DND-41 (cell line): ENCODE measurements around the gene NUDT8.

ENCODE experiments used
- ATAC-seq: fragments of 200-7000 bp; cut with Tn5 transposase; 3 replicates; pipeline ENCODE4 v1.9.1; 2021; ENCODE audit warnings: low read depth; ENCODE audit not compliant: insufficient read depth
- DNase-seq: peaks from one replicate; pipeline ENCODE4 v3.0.0-alpha.2; 2020
- H2AFZ ChIP-seq: 2 replicates; pipeline ENCODE4 v1.6.0; 2012; ENCODE audit warnings: low read depth, low read length
- H3K27ac ChIP-seq: 2 replicates; pipeline ENCODE4 v1.5.1; 2012; ENCODE audit warnings: low read length, inconsistent platforms
- H3K27me3 ChIP-seq: fragments of 200-600 bp; sonication (generic); 2 replicates; pipeline ENCODE4 v1.6.0; 2012; ENCODE audit warnings: low read length, mild to moderate bottlenecking, inconsistent platforms; ENCODE audit not compliant: insufficient read depth, poor library complexity
- H3K36me3 ChIP-seq: 2 replicates; pipeline ENCODE4 v1.5.1; 2012; ENCODE audit warnings: low read length, inconsistent platforms; ENCODE audit not compliant: insufficient read depth
- H3K4me1 ChIP-seq: 2 replicates; pipeline ENCODE4 v1.5.1; 2012; ENCODE audit warnings: mild to moderate bottlenecking, low read length; ENCODE audit not compliant: insufficient read depth
- H3K4me2 ChIP-seq: 2 replicates; pipeline ENCODE4 v1.6.0; 2012; ENCODE audit warnings: mild to moderate bottlenecking, moderate library complexity, low read length, inconsistent platforms; ENCODE audit not compliant: insufficient read depth
- H3K4me3 ChIP-seq, 2 experiments: fragments of 200-600 bp in 1 of 2; shearing (Covaris generic) in 1 of 2; 2 replicates each; pipeline ENCODE4 v1.5.1; 2012 to 2016; ENCODE audit warnings: inconsistent platforms in 2 of 2, low read length in 2 of 2, mild to moderate bottlenecking in 2 of 2, low read depth in 1 of 2, moderate library complexity in 1 of 2
- H3K79me2 ChIP-seq: 2 replicates; pipeline ENCODE4 v1.6.0; 2012; ENCODE audit warnings: low read length, inconsistent platforms; ENCODE audit not compliant: insufficient read depth
- H3K9ac ChIP-seq: 2 replicates; pipeline ENCODE4 v1.6.0; 2012; ENCODE audit warnings: low read depth, mild to moderate bottlenecking, inconsistent platforms, low read length, moderate library complexity
- H3K9me3 ChIP-seq: 2 replicates; pipeline ENCODE4 v1.5.1; 2012; ENCODE audit warnings: low read length, moderate library complexity, mild to moderate bottlenecking, inconsistent platforms; ENCODE audit not compliant: insufficient read depth, severe bottlenecking
- H4K20me1 ChIP-seq: 2 replicates; pipeline ENCODE4 v1.6.0; 2012; ENCODE audit warnings: low read length; ENCODE audit not compliant: insufficient read depth
- CTCF ChIP-seq: IDR thresholded peaks from 2 replicates; pipeline ENCODE4 v1.5.1; 2012; ENCODE audit warnings: borderline replicate concordance, low read length, moderate library complexity, mild to moderate bottlenecking; ENCODE audit not compliant: poor library complexity, severe bottlenecking; ENCODE audit errors: extremely low read depth
- EZH2 ChIP-seq: IDR thresholded peaks from 3 replicates; pipeline ENCODE4 v1.6.1; 2012; ENCODE audit warnings: borderline replicate concordance, low read depth, mild to moderate bottlenecking, moderate library complexity, low read length, inconsistent platforms; ENCODE audit not compliant: severe bottlenecking

NUDT8 gene

GRCh38 chr11:67648796-67649613 is 19.3 kb upstream of the NUDT8 start:
- H3K36me3 ChIP-seq: no peaks in the 10 kb centered on the region
- TF ChIP-seq EZH2 (no peak), CTCF (no peak)
- H3K27me3 ChIP-seq: no peaks in the 10 kb centered on the region
- no peaks in the 10 kb centered on the region for H3K79me2 ChIP-seq
- peak overlapping the region; percentile 67; the same call in 1 of the 2 replicates for H3K4me2 ChIP-seq
- no peaks in the 10 kb centered on the region for H4K20me1 ChIP-seq
- peak overlapping the region; percentile 68; the same call in 1 of the 2 replicates for H3K9ac ChIP-seq
- no peak overlapping the region for H2AFZ ChIP-seq
- H3K4me3 ChIP-seq: peak overlapping the region in 1 of 2 experiments; percentile 57; a peak in 1 of 4 replicates
- ATAC-seq (no peak), DNase-seq (peak; percentile 57)
- H3K27ac ChIP-seq: peak overlapping the region; percentile 84
- H3K9me3 ChIP-seq: no peaks in the 10 kb centered on the region
- peaks cover 42% of the 10 kb centered on the region for H3K4me1 ChIP-seq

GRCh38 chr11:67648140-67648795 is 18.5 kb upstream of the NUDT8 start:
- no peak overlapping the region for H3K4me2 ChIP-seq
- no peak overlapping the region for H3K4me3 ChIP-seq
- peak overlapping the region; percentile 68; the same call in 1 of the 2 replicates for H3K9ac ChIP-seq
- H3K79me2 ChIP-seq: no peaks in the 10 kb centered on the region
- H3K27me3 ChIP-seq: no peaks in the 10 kb centered on the region
- TF ChIP-seq CTCF (peak; percentile 80), EZH2 (no peak)
- H3K27ac ChIP-seq: peak overlapping the region; percentile 84
- no peaks in the 10 kb centered on the region for H4K20me1 ChIP-seq
- H2AFZ ChIP-seq: no peak overlapping the region
- H3K4me1 ChIP-seq: peaks cover 42% of the 10 kb centered on the region
- peak; percentile 81 for ATAC-seq
- DNase-seq: peak; percentile 81
- no peaks in the 10 kb centered on the region for H3K36me3 ChIP-seq
- no peaks in the 10 kb centered on the region for H3K9me3 ChIP-seq

- Histone ChIP-seq H3K27ac (peak overlapping the region; percentile 84), H3K4me2 (no peak overlapping the region), H2AFZ (no peak overlapping the region), H3K4me1 (peaks cover 42% of the 10 kb centered on the region), H4K20me1 (no peaks in the 10 kb centered on the region), H3K9ac (no peak overlapping the region), H3K4me3 (no peak overlapping the region), H3K36me3 (no peaks in the 10 kb centered on the region), H3K79me2 (no peaks in the 10 kb centered on the region), H3K9me3 (no peaks in the 10 kb centered on the region), H3K27me3 (no peaks in the 10 kb centered on the region)
- DNase-seq (no peak), ATAC-seq (no peak)
- TF ChIP-seq EZH2 (no peak), CTCF (no peak)
Observed at GRCh38 chr11:67647471-67647870, 17.7 kb upstream of the NUDT8 start.
